IMR-90 (cell line): ENCODE results near the gene CLK2.

Experiments used
- BHLHE40 ChIP-seq: fragments of 150-350 bp; IDR thresholded peaks from 2 replicates; pipeline ENCODE4 v1.6.1; 2016; ENCODE audit warnings: mild to moderate bottlenecking, low read depth, low read length
- CEBPB ChIP-seq: IDR thresholded peaks from 2 replicates; pipeline ENCODE4 v1.6.1; 2012; ENCODE audit warnings: low read depth, low read length, improper control_type of control experiment
- CHD1 ChIP-seq: IDR thresholded peaks from 2 replicates; pipeline ENCODE4 v1.6.1; 2012; ENCODE audit warnings: low read depth, low read length, improper control_type of control experiment
- CTCF ChIP-seq: conservative IDR thresholded peaks from 2 replicates; pipeline ENCODE4 v1.5.1; 2012; ENCODE audit warnings: mild to moderate bottlenecking, low read depth, low read length, improper control_type of control experiment
- FOS ChIP-seq: fragments of 150-350 bp; IDR thresholded peaks from 2 replicates; pipeline ENCODE4 v1.6.1; 2016; ENCODE audit warnings: low read depth, low read length
- MAFK ChIP-seq: IDR thresholded peaks from 2 replicates; pipeline ENCODE4 v1.6.1; 2012; ENCODE audit warnings: low read depth, low read length, improper control_type of control experiment
- POLR2A ChIP-seq: IDR thresholded peaks from 2 replicates; pipeline ENCODE4 v1.6.1; 2012; ENCODE audit warnings: mild to moderate bottlenecking, low read depth, low read length
- RCOR1 ChIP-seq: IDR thresholded peaks from 2 replicates; pipeline ENCODE4 v1.6.1; 2012; ENCODE audit warnings: mild to moderate bottlenecking, low read length, improper control_type of control experiment; ENCODE audit not compliant: insufficient replicate concordance
- RFX5 ChIP-seq: IDR thresholded peaks from 2 replicates; pipeline ENCODE4 v1.8.0; 2012; ENCODE audit warnings: low read depth, mild to moderate bottlenecking, low read length, moderate library complexity
- SMC3 ChIP-seq: fragments of 150-350 bp; IDR thresholded peaks from 2 replicates; pipeline ENCODE4 v1.6.1; 2016; ENCODE audit warnings: low read depth, mild to moderate bottlenecking, antibody characterized with exemption, low read length, moderate library complexity

DNA sequence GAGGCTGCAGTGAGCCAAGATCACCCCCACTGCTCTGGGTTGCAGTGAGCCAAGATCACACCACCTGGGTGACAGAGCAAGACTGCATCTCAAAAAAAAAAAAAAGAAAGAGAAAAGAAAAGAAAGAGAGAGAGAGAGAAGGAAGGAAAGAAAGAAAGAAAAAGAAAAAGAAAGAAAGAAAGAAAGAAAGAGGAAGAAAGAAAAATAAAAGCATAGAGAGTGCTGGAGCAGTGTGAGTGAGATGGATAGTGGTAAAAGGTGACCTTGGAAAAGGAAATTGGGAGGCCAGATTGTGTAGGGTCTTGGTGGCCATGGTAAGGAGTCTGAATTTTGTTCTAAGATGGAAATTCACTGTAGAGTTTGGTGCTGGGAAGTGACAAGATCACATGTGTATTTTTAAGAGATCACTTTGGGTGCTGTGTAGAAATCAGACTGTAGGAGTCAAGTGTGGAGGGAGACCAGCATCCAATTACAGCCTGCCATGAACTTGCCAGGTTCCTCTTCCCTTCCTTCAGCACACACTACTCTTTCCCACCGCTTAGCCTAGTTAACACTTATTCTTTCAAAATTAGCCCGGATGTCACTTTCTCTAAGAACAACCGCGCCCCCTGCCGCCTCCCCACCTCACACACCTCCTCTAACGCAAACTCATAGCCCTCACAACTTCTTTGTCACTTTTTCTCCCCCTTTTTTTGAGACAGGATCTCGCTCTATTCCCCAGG, 47.0 kb downstream of the CLK2 start:
- TF ChIP-seq CTCF (peak; percentile 63), CEBPB (no peak), FOS (no peak), MAFK (no peak), SMC3 (peak; percentile 24), POLR2A (no peak), BHLHE40 (0 out of 2 replicates have a peak, but pooled peaks have one; percentile 2), CHD1 (no peak), RFX5 (no peak), RCOR1 (no peak)
